GM23338 (cell line): Measurements from ENCODE around the gene SUSD1. TPM values are rescaled to one million over a fixed set of nuclear protein-coding genes. Genes with fewer than 3 reads are reported as not detected.

Source experiments
- ATAC-seq: fragments of 200-7000 bp; cut with Tn5 transposase; 3 replicates; pipeline ENCODE4 v1.9.1; 2020
- DNase-seq: peaks from one replicate; pipeline ENCODE4 v3.0.0-alpha.2; 2015; ENCODE audit warnings: low spot score
- H2AFZ ChIP-seq: fragments of 200-600 bp; sonication (generic); 2 replicates; pipeline ENCODE4 v1.8.0; 2016; ENCODE audit warnings: antibody characterized with exemption, mild to moderate bottlenecking, moderate library complexity
- H3F3A ChIP-seq: fragments of 200-600 bp; sonication (generic); replicated peaks from 2 replicates; pipeline ENCODE4 v1.8.0; 2017; ENCODE audit warnings: antibody characterized with exemption, mixed run types, low read depth
- H3K27ac ChIP-seq: fragments of 200-600 bp; sonication (generic); 2 replicates; pipeline ENCODE4 v1.6.1; 2016; ENCODE audit warnings: low read depth
- H3K27me3 ChIP-seq: fragments of 200-600 bp; sonication (generic); 2 replicates; pipeline ENCODE4 v1.8.0; 2016; ENCODE audit warnings: mild to moderate bottlenecking, mixed run types, moderate library complexity; ENCODE audit not compliant: insufficient read depth
- H3K36me3 ChIP-seq: fragments of 200-600 bp; sonication (generic); 2 replicates; pipeline ENCODE4 v1.8.0; 2016; ENCODE audit warnings: mild to moderate bottlenecking; ENCODE audit not compliant: insufficient read depth
- H3K4me1 ChIP-seq: fragments of 200-600 bp; sonication (generic); 2 replicates; pipeline ENCODE4 v1.8.0; 2016; ENCODE audit warnings: mild to moderate bottlenecking, moderate library complexity; ENCODE audit not compliant: insufficient read depth
- H3K4me2 ChIP-seq: fragments of 200-600 bp; sonication (generic); 2 replicates; pipeline ENCODE4 v1.7.1; 2017; ENCODE audit warnings: mixed run types
- H3K4me3 ChIP-seq: fragments of 200-600 bp; sonication (generic); 2 replicates; pipeline ENCODE4 v1.6.1; 2016; ENCODE audit warnings: mixed run types
- H3K79me2 ChIP-seq: fragments of 200-600 bp; sonication (generic); replicated peaks from 2 replicates; pipeline ENCODE4 v1.8.0; 2017; ENCODE audit warnings: mild to moderate bottlenecking; ENCODE audit not compliant: insufficient read depth
- H3K9me2 ChIP-seq: fragments of 200-600 bp; sonication (generic); 2 replicates; pipeline ENCODE4 v1.8.0; 2017; ENCODE audit not compliant: insufficient read depth
- H4K20me1 ChIP-seq: fragments of 200-600 bp; sonication (generic); replicated peaks from 2 replicates; pipeline ENCODE4 v1.8.0; 2017; ENCODE audit warnings: mild to moderate bottlenecking; ENCODE audit not compliant: insufficient read depth
- H3K27ac Mint-ChIP-seq: 2 replicates; pipeline ENCODE4 v1.8.0; 2020; ENCODE audit warnings: inconsistent platforms, mild to moderate bottlenecking, moderate library complexity, mixed read lengths
- H3K27me3 Mint-ChIP-seq: 3 replicates; pipeline ENCODE4 v1.8.0; 2022; ENCODE audit warnings: low read depth, mild to moderate bottlenecking, moderate library complexity, mixed read lengths, inconsistent platforms; ENCODE audit not compliant: insufficient read depth, poor library complexity
- H3K36me3 Mint-ChIP-seq: 3 replicates; pipeline ENCODE4 v1.8.0; 2021; ENCODE audit warnings: low read depth, mild to moderate bottlenecking, inconsistent platforms, moderate library complexity, mixed read lengths
- H3K4me1 Mint-ChIP-seq: 3 replicates; pipeline ENCODE4 v1.8.0; 2020; ENCODE audit warnings: mild to moderate bottlenecking, inconsistent platforms, mixed read lengths
- H3K4me3 Mint-ChIP-seq: 3 replicates; pipeline ENCODE4 v1.8.0; 2021; ENCODE audit warnings: moderate library complexity, mild to moderate bottlenecking, inconsistent platforms, mixed read lengths
- H3K9me3 Mint-ChIP-seq: 3 replicates; pipeline ENCODE4 v1.8.0; 2020; ENCODE audit warnings: moderate library complexity, mild to moderate bottlenecking, inconsistent platforms, mixed read lengths
- CREB1 ChIP-seq: fragments of 250-450 bp; sonication (Bioruptor Pico); IDR thresholded peaks from 2 replicates; pipeline ENCODE4 v1.5.0; 2020; ENCODE audit warnings: low read depth, mild to moderate bottlenecking, moderate library complexity
- EZH2 ChIP-seq: fragments of 200-600 bp; sonication (generic); IDR thresholded peaks from one replicate; pipeline ENCODE4 v1.8.0; 2017; ENCODE audit warnings: antibody characterized with exemption, mild to moderate bottlenecking, low read depth; ENCODE audit not compliant: unreplicated experiment
- EZH2phosphoT487 ChIP-seq: fragments of 200-600 bp; sonication (generic); IDR thresholded peaks from one replicate; pipeline ENCODE4 v1.8.1; 2018; ENCODE audit warnings: antibody characterized with exemption; ENCODE audit not compliant: unreplicated experiment
- JUNB ChIP-seq: IDR thresholded peaks from one replicate; pipeline ENCODE4 v1.6.1; 2016; ENCODE audit warnings: antibody characterized with exemption; ENCODE audit not compliant: unreplicated experiment
- NANOG ChIP-seq: IDR thresholded peaks from 2 replicates; pipeline ENCODE4 v1.6.1; 2016; ENCODE audit warnings: antibody characterized with exemption, borderline replicate concordance
- POLR2AphosphoS5 ChIP-seq: IDR thresholded peaks from 2 replicates; pipeline ENCODE4 v1.6.1; 2016; ENCODE audit warnings: antibody characterized with exemption, low read depth
- STAT1 ChIP-seq: IDR thresholded peaks from one replicate; pipeline ENCODE4 v1.6.1; 2016; ENCODE audit warnings: antibody characterized with exemption; ENCODE audit not compliant: unreplicated experiment
- ZNF114 ChIP-seq: fragments of 250-450 bp; sonication (Bioruptor Pico); IDR thresholded peaks from 2 replicates; pipeline ENCODE4 v1.5.0; 2020; ENCODE audit warnings: mild to moderate bottlenecking, moderate library complexity
- ZNF331 ChIP-seq: fragments of 250-450 bp; sonication (Bioruptor Pico); IDR thresholded peaks from 2 replicates; pipeline ENCODE4 v1.5.0; 2020; ENCODE audit warnings: low read depth, mild to moderate bottlenecking, moderate library complexity
- polyA plus RNA-seq: library from polyadenylated mRNA; unstranded; fragments of >200 nt; fragmentation: Nextera tagmentation; extraction: Ambion mirVana; gene quantifications from 2 replicates; pipeline ENCODE4 v1.2.1, GENCODE V29; 2016
- total RNA-seq: library from RNA; depleted of rRNA; stranded (reverse); fragments of >200 nt; shearing (Covaris generic); gene quantifications from 2 replicates; pipeline ENCODE4 v1.2.3, GENCODE V29; 2014
- TF ChIP-seq, protein P1 (sequence below): IDR thresholded peaks from one replicate; pipeline ENCODE4 v1.6.1; 2018; ENCODE audit warnings: antibody characterized with exemption; ENCODE audit not compliant: unreplicated experiment
- TF ChIP-seq, protein P2 (sequence below): IDR thresholded peaks from 2 replicates; pipeline ENCODE4 v1.6.1; 2016; ENCODE audit warnings: antibody characterized with exemption
- TF ChIP-seq, protein P3 (sequence below), 2 experiments: fragments of 200-600 bp in 1 of 2; sonication (generic) in 1 of 2; conservative IDR thresholded peaks; 2 replicates each; pipeline versions ENCODE4 v1.5.1 to v1.6.1; 2016 to 2017; ENCODE audit warnings: antibody characterized with exemption in 2 of 2, low read depth in 2 of 2, mild to moderate bottlenecking in 2 of 2, moderate library complexity in 1 of 2

SUSD1 gene
- total and polyA plus RNA-seq, 2 experiments from 2014 or later: 1.2 to 6.4 TPM

DNA sequence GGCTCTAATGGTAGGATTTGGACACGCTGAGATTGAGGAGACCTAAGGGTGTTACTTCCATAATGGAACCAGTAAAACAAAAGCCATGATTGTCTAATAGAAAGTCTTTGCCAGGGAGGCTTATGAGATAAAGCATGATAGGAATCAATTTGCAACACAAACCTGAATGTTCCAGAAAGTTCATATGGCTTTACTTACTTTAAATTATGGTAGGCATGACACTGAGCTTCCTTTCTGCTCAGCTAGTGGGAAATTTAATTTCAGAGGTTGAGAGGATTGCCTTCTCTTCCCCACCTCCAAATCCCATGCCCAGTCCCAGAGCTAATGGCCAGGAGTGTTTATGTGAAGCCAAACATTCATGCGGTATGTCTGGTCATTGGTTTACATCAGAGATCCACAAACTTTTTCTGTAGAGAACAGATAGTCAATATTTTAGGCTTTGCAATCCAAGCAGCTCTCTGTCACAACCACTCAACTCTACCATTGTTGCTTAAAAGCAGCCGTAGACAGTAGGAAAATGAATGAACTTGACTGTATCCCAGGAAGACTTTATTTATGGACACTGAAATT lies 164.0 kb downstream of the SUSD1 start (continued):
- TF ChIP-seq, protein P1, sequence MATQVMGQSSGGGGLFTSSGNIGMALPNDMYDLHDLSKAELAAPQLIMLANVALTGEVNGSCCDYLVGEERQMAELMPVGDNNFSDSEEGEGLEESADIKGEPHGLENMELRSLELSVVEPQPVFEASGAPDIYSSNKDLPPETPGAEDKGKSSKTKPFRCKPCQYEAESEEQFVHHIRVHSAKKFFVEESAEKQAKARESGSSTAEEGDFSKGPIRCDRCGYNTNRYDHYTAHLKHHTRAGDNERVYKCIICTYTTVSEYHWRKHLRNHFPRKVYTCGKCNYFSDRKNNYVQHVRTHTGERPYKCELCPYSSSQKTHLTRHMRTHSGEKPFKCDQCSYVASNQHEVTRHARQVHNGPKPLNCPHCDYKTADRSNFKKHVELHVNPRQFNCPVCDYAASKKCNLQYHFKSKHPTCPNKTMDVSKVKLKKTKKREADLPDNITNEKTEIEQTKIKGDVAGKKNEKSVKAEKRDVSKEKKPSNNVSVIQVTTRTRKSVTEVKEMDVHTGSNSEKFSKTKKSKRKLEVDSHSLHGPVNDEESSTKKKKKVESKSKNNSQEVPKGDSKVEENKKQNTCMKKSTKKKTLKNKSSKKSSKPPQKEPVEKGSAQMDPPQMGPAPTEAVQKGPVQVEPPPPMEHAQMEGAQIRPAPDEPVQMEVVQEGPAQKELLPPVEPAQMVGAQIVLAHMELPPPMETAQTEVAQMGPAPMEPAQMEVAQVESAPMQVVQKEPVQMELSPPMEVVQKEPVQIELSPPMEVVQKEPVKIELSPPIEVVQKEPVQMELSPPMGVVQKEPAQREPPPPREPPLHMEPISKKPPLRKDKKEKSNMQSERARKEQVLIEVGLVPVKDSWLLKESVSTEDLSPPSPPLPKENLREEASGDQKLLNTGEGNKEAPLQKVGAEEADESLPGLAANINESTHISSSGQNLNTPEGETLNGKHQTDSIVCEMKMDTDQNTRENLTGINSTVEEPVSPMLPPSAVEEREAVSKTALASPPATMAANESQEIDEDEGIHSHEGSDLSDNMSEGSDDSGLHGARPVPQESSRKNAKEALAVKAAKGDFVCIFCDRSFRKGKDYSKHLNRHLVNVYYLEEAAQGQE: no peak
- TF ChIP-seq, protein P2, sequence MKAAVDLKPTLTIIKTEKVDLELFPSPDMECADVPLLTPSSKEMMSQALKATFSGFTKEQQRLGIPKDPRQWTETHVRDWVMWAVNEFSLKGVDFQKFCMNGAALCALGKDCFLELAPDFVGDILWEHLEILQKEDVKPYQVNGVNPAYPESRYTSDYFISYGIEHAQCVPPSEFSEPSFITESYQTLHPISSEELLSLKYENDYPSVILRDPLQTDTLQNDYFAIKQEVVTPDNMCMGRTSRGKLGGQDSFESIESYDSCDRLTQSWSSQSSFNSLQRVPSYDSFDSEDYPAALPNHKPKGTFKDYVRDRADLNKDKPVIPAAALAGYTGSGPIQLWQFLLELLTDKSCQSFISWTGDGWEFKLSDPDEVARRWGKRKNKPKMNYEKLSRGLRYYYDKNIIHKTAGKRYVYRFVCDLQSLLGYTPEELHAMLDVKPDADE: no peak
- TF ChIP-seq ZNF331: no peak
- TF ChIP-seq NANOG: no peak
- TF ChIP-seq, protein P3, sequence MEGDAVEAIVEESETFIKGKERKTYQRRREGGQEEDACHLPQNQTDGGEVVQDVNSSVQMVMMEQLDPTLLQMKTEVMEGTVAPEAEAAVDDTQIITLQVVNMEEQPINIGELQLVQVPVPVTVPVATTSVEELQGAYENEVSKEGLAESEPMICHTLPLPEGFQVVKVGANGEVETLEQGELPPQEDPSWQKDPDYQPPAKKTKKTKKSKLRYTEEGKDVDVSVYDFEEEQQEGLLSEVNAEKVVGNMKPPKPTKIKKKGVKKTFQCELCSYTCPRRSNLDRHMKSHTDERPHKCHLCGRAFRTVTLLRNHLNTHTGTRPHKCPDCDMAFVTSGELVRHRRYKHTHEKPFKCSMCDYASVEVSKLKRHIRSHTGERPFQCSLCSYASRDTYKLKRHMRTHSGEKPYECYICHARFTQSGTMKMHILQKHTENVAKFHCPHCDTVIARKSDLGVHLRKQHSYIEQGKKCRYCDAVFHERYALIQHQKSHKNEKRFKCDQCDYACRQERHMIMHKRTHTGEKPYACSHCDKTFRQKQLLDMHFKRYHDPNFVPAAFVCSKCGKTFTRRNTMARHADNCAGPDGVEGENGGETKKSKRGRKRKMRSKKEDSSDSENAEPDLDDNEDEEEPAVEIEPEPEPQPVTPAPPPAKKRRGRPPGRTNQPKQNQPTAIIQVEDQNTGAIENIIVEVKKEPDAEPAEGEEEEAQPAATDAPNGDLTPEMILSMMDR (conservative IDR thresholded peaks at IDR 0.05; ENCODE audit: low read depth in 2 of 2): no peak
- no peak for TF ChIP-seq STAT1
- TF ChIP-seq ZNF114 (CRISPR knock-in tag): no peak
- no peak for TF ChIP-seq CREB1 (CRISPR knock-in tag)
- TF ChIP-seq EZH2: no peak

DNA sequence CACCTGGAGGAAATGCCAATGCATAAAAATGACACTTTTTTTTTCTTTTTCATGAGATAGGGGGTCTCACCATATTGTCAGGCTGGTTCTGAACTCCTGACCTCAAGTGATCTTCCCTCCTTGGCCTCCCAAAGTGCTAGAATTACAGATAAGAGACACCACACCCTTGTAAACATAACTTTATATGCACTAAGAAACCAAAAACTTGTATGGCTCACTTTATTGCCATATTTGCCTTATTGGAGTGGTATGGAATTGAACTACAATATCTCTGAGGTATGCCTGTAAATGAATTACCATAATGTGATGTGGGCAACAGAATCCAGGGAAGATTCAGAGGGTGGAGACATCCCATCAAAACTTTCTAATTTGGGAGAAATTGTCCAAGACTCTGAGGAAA lies 164.6 kb downstream of the SUSD1 start:
- H3K27ac ChIP-seq: no peak overlapping the region
- H3K4me2 ChIP-seq: no peak overlapping the region
- H3F3A ChIP-seq: no peaks in the 10 kb centered on the region
- no peaks in the 10 kb centered on the region for H3K9me3 Mint-ChIP-seq
- no peaks in the 10 kb centered on the region for H4K20me1 ChIP-seq
- no peaks in the 10 kb centered on the region for H3K36me3 ChIP-seq
- no peaks in the 10 kb centered on the region for H3K9me2 ChIP-seq
- no peaks in the 10 kb centered on the region for H3K27me3 ChIP-seq
- DNase-seq (no peak), ATAC-seq (no peak)
- H3K4me1 ChIP-seq: no peaks in the 10 kb centered on the region
- H2AFZ ChIP-seq: no peak overlapping the region
- no peaks in the 10 kb centered on the region for H3K27me3 Mint-ChIP-seq
- no peaks in the 10 kb centered on the region for H3K79me2 ChIP-seq
- H3K36me3 Mint-ChIP-seq: no peaks in the 10 kb centered on the region
- H3K27ac Mint-ChIP-seq: no peak overlapping the region
- H3K4me1 Mint-ChIP-seq: peaks cover 7% of the 10 kb centered on the region; the same call in 1 of the 3 replicates
- H3K4me3 Mint-ChIP-seq: no peak overlapping the region
- no peak overlapping the region for H3K4me3 ChIP-seq
- TF ChIP-seq CREB1 (CRISPR knock-in tag): no peak
- TF ChIP-seq EZH2: no peak
- TF ChIP-seq ZNF331: no peak
- TF ChIP-seq, protein P1: no peak
- no peak for TF ChIP-seq JUNB
- no peak for TF ChIP-seq EZH2phosphoT487
- TF ChIP-seq NANOG: no peak
- no peak for TF ChIP-seq ZNF114 (CRISPR knock-in tag)
- TF ChIP-seq, protein P2: no peak
- no peak for TF ChIP-seq POLR2AphosphoS5
- TF ChIP-seq, protein P3 (conservative IDR thresholded peaks at IDR 0.05; ENCODE audit: low read depth in 2 of 2): no peak
